Measurements from ENCODE around the gene CCDC187.

GRCh38 chr9:136339958-136340310 lies 36.0 kb upstream of the CCDC187 start:
- TF ChIP-seq, protein P1, sequence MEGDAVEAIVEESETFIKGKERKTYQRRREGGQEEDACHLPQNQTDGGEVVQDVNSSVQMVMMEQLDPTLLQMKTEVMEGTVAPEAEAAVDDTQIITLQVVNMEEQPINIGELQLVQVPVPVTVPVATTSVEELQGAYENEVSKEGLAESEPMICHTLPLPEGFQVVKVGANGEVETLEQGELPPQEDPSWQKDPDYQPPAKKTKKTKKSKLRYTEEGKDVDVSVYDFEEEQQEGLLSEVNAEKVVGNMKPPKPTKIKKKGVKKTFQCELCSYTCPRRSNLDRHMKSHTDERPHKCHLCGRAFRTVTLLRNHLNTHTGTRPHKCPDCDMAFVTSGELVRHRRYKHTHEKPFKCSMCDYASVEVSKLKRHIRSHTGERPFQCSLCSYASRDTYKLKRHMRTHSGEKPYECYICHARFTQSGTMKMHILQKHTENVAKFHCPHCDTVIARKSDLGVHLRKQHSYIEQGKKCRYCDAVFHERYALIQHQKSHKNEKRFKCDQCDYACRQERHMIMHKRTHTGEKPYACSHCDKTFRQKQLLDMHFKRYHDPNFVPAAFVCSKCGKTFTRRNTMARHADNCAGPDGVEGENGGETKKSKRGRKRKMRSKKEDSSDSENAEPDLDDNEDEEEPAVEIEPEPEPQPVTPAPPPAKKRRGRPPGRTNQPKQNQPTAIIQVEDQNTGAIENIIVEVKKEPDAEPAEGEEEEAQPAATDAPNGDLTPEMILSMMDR (IDR thresholded peaks at IDR 0.05; ENCODE audit: low read depth, low read length, poor library complexity, severe bottlenecking) = no peak
- no peak for TF ChIP-seq EZH2phosphoT487 (IDR thresholded peaks at IDR 0.05; ENCODE audit: borderline replicate concordance, low read length)
